HepG2 (cell line): ENCODE results near the gene SNRPD3. TPM values are rescaled to one million over a fixed set of nuclear protein-coding genes. Genes with fewer than 3 reads are reported as not detected.

Experiments
- ATAD3A ChIP-seq: sonication (generic); formaldehyde crosslinking; IDR thresholded peaks from 2 replicates; pipeline ENCODE4 v1.4.0; 2020; ENCODE audit warnings: missing genetic modification reagents
- ATF3 ChIP-seq: sonication (generic); formaldehyde crosslinking; IDR thresholded peaks from 2 replicates; pipeline ENCODE4 v1.4.0; 2020; ENCODE audit warnings: missing genetic modification reagents
- CENPT ChIP-seq: sonication (generic); formaldehyde crosslinking; IDR thresholded peaks from 2 replicates; pipeline ENCODE4 v1.8.0; 2022; ENCODE audit warnings: low read depth, mild to moderate bottlenecking, moderate library complexity, missing genetic modification reagents
- CREM ChIP-seq, 2 experiments: sonication (generic) in 1 of 2; formaldehyde crosslinking in 1 of 2; IDR thresholded peaks; 2 replicates each; pipeline versions ENCODE4 v1.4.0 to v1.6.1; 2016 to 2020; ENCODE audit warnings: antibody characterized with exemption in 1 of 2, mild to moderate bottlenecking in 1 of 2, missing genetic modification reagents in 1 of 2
- DNMT3B ChIP-seq: conservative IDR thresholded peaks from 2 replicates; pipeline ENCODE4 v1.6.1; 2016; ENCODE audit warnings: missing biosample characterization, control low read depth
- FLYWCH1 ChIP-seq: sonication (generic); formaldehyde crosslinking; IDR thresholded peaks from 2 replicates; pipeline ENCODE4 v1.8.1; 2023; ENCODE audit warnings: mild to moderate bottlenecking, missing genetic modification reagents
- GABPA ChIP-seq, 2 experiments: IDR thresholded peaks; 2 replicates each; pipeline ENCODE4 v1.6.1; 2011 to 2016; ENCODE audit warnings: low read depth in 2 of 2, low read length in 1 of 2, missing biosample characterization in 1 of 2, missing genetic modification characterization in 1 of 2
- HCFC1 ChIP-seq: fragments of 150-350 bp; IDR thresholded peaks from 2 replicates; pipeline ENCODE4 v1.6.1; 2014; ENCODE audit warnings: low read depth, low read length
- JUNB ChIP-seq: sonication (generic); formaldehyde crosslinking; IDR thresholded peaks from 2 replicates; pipeline ENCODE4 v1.8.0; 2022; ENCODE audit warnings: missing genetic modification reagents, mild to moderate bottlenecking, borderline replicate concordance
- KDM5B ChIP-seq: sonication (generic); formaldehyde crosslinking; IDR thresholded peaks from 2 replicates; pipeline ENCODE4 v1.4.0; 2020; ENCODE audit warnings: missing genetic modification reagents, mild to moderate bottlenecking, borderline replicate concordance
- KMT2A ChIP-seq: sonication (generic); formaldehyde crosslinking; IDR thresholded peaks from 2 replicates; pipeline ENCODE4 v1.4.0; 2020; ENCODE audit warnings: missing genetic modification reagents
- NKX3-1 ChIP-seq: sonication (generic); formaldehyde crosslinking; IDR thresholded peaks from 2 replicates; pipeline ENCODE4 v1.5.0; 2020; ENCODE audit warnings: missing genetic modification reagents
- PITX1 ChIP-seq: sonication (generic); formaldehyde crosslinking; IDR thresholded peaks from 2 replicates; pipeline ENCODE4 v1.5.1; 2020; ENCODE audit warnings: mild to moderate bottlenecking, missing genetic modification reagents
- POLR2AphosphoS5 ChIP-seq: IDR thresholded peaks from 2 replicates; pipeline ENCODE4 v1.6.1; 2012; ENCODE audit warnings: low read depth, low read length
- SP4 ChIP-seq: sonication (generic); formaldehyde crosslinking; IDR thresholded peaks from 2 replicates; pipeline ENCODE4 v1.8.1; 2023; ENCODE audit warnings: mild to moderate bottlenecking, missing genetic modification reagents
- TEAD2 ChIP-seq: sonication (generic); formaldehyde crosslinking; IDR thresholded peaks from 2 replicates; pipeline ENCODE4 v1.9.0; 2021; ENCODE audit warnings: missing genetic modification reagents
- TFAP4 ChIP-seq: sonication (generic); IDR thresholded peaks from 2 replicates; pipeline ENCODE4 v1.6.1; 2016; ENCODE audit warnings: low read depth, borderline replicate concordance
- TGIF2 ChIP-seq: IDR thresholded peaks from 2 replicates; pipeline ENCODE4 v1.6.1; 2016; ENCODE audit warnings: control low read depth, missing compliant biosample characterization
- THAP11 ChIP-seq: IDR thresholded peaks from 2 replicates; pipeline ENCODE4 v1.6.1; 2016; ENCODE audit warnings: missing biosample characterization, missing genetic modification reagents
- THRA ChIP-seq: sonication (generic); formaldehyde crosslinking; IDR thresholded peaks from 2 replicates; pipeline ENCODE4 v1.4.0; 2020; ENCODE audit warnings: missing genetic modification reagents, borderline replicate concordance
- YEATS2 ChIP-seq: sonication (generic); formaldehyde crosslinking; IDR thresholded peaks from 2 replicates; pipeline ENCODE4 v1.4.0; 2020; ENCODE audit warnings: missing genetic modification reagents, borderline replicate concordance
- ZBTB1 ChIP-seq: sonication (generic); formaldehyde crosslinking; IDR thresholded peaks from 2 replicates; pipeline ENCODE4 v1.4.0; 2020; ENCODE audit warnings: missing genetic modification reagents, borderline replicate concordance
- ZIK1 ChIP-seq: sonication (generic); formaldehyde crosslinking; IDR thresholded peaks from 2 replicates; pipeline ENCODE4 v1.5.0; 2020; ENCODE audit warnings: mild to moderate bottlenecking, low read depth, missing genetic modification reagents, borderline replicate concordance
- ZNF468 ChIP-seq: sonication (generic); formaldehyde crosslinking; IDR thresholded peaks from 2 replicates; pipeline ENCODE4 v1.8.0; 2022; ENCODE audit warnings: mild to moderate bottlenecking, moderate library complexity, missing genetic modification reagents
- ZNF580 ChIP-seq: IDR thresholded peaks from 2 replicates; pipeline ENCODE4 v1.6.1; 2016; ENCODE audit warnings: low read depth, borderline replicate concordance
- ZNF737 ChIP-seq: sonication (generic); formaldehyde crosslinking; IDR thresholded peaks from 2 replicates; pipeline ENCODE4 v1.5.0; 2020; ENCODE audit warnings: missing genetic modification reagents, mild to moderate bottlenecking, borderline replicate concordance
- ZNF788 ChIP-seq: sonication (generic); formaldehyde crosslinking; IDR thresholded peaks from 2 replicates; pipeline ENCODE4 v1.5.0; 2020; ENCODE audit warnings: mild to moderate bottlenecking, missing genetic modification reagents, borderline replicate concordance
- ZSCAN21 ChIP-seq: sonication (generic); formaldehyde crosslinking; IDR thresholded peaks from 2 replicates; pipeline ENCODE4 v1.8.0; 2022; ENCODE audit warnings: mild to moderate bottlenecking, missing genetic modification reagents, moderate library complexity, borderline replicate concordance
- polyA plus RNA-seq, 8 experiments: library from polyadenylated mRNA; depleted of rRNA in 3 of 8; stranded (reverse) in 7 of 8; unstranded in 1 of 8; fragments of >200 nt; fragmentation: Illumina TruSeq in 4 of 8; extraction: Trizol in 4 of 8; gene quantifications; 2 replicates each; pipeline versions ENCODE4 v1.2.1 to v1.2.3, GENCODE V29; 2011 to 2016; ENCODE audit warnings: low read depth in 4 of 8, missing spikeins in 1 of 8, mixed read lengths in 1 of 8; ENCODE audit not compliant: insufficient read depth in 1 of 8
- total RNA-seq, 5 experiments: library from RNA; depleted of rRNA; stranded (reverse); fragments of >200 nt; fragmentation: Illumina TruSeq; extraction: Trizol; gene quantifications; 2 replicates each; pipeline ENCODE4 v1.2.3, GENCODE V29; 2016; ENCODE audit warnings: low read depth in 1 of 5

The SNRPD3 gene
- total and polyA plus RNA-seq, 2 of the 13 experiments (the other 11 are each of a cell fraction or from before 2014, with no cell fraction given) = 110 to 209 TPM

- 0 out of 2 replicates have a peak, but pooled peaks have one; percentile 49 for TF ChIP-seq ZNF580 (CRISPR knock-in tag)
- peak; percentile 91 for TF ChIP-seq CREM (IDR thresholded peaks at IDR 0.05)
- no peak for TF ChIP-seq CREM (CRISPR knock-in tag; IDR thresholded peaks at IDR 0.05)
- no peak for TF ChIP-seq ZNF468 (CRISPR knock-in tag)
- TF ChIP-seq THRA (CRISPR knock-in tag) = peak; percentile 95
- TF ChIP-seq KMT2A (CRISPR knock-in tag) = no peak
- TF ChIP-seq ATAD3A (CRISPR knock-in tag) = no peak
- no peak for TF ChIP-seq KDM5B (CRISPR knock-in tag)
- no peak for TF ChIP-seq CENPT
- TF ChIP-seq TGIF2 (CRISPR knock-in tag) = no peak
- no peak for TF ChIP-seq HCFC1
- TF ChIP-seq YEATS2 (CRISPR knock-in tag) = peak; percentile 60; the same call in 1 of the 2 replicates
- no peak for TF ChIP-seq TEAD2 (CRISPR knock-in tag)
- no peak for TF ChIP-seq GABPA (IDR thresholded peaks at IDR 0.05; ENCODE audit: low read depth, low read length)
- peak; percentile 42; the same call in 1 of the 2 replicates for TF ChIP-seq GABPA (CRISPR knock-in tag; IDR thresholded peaks at IDR 0.05; ENCODE audit: low read depth)
- TF ChIP-seq ZNF737 (CRISPR knock-in tag) = no peak
- TF ChIP-seq ZIK1 (CRISPR knock-in tag) = no peak
- TF ChIP-seq JUNB (CRISPR knock-in tag) = no peak
- no peak for TF ChIP-seq FLYWCH1 (CRISPR knock-in tag)
- TF ChIP-seq ZSCAN21 (CRISPR knock-in tag) = peak; percentile 39; the same call in 1 of the 2 replicates
- peak; percentile 47; the same call in 1 of the 2 replicates for TF ChIP-seq POLR2AphosphoS5
- no peak for TF ChIP-seq ATF3
- 0 out of 2 replicates have a peak, but pooled peaks have one; percentile 51 for TF ChIP-seq SP4 (CRISPR knock-in tag)
- TF ChIP-seq PITX1 (CRISPR knock-in tag) = peak; percentile 96
- peak; percentile 16; the same call in 1 of the 2 replicates for TF ChIP-seq TFAP4
- TF ChIP-seq ZBTB1 = no peak
- no peak for TF ChIP-seq DNMT3B (CRISPR knock-in tag)
- peak; percentile 55; the same call in 1 of the 2 replicates for TF ChIP-seq THAP11 (CRISPR knock-in tag)
- TF ChIP-seq NKX3-1 (CRISPR knock-in tag) = no peak
- no peak for TF ChIP-seq ZNF788 (CRISPR knock-in tag)
Measured at GRCh38 chr22:24578355-24579257, 22.8 kb downstream of the SNRPD3 start (continued).
